IMR-90 (cell line): ENCODE results near the gene CILP. TPM values are rescaled to one million over a fixed set of nuclear protein-coding genes. Genes with fewer than 3 reads are reported as not detected.

Source experiments
- ATAC-seq: fragments of 200-7000 bp; cut with Tn5 transposase; 2 replicates; pipeline ENCODE4 v1.9.1; 2020; ENCODE audit warnings: low read depth, mild to moderate bottlenecking, moderate library complexity
- BruUV-seq: library from RNA; stranded (reverse); fragments of 400-500 nt; replicated peaks from 2 replicates; lab custom pipeline; 2021; lab: Mats Ljungman, UMichigan
- CTCF ChIA-PET: fragments of 300-600 bp; formaldehyde crosslinking; extraction: SDS; loops from one replicate; lab custom pipeline; 2021; ENCODE audit warnings: antibody characterized with exemption; lab: Yijun Ruan, JAX
- POLR2A ChIA-PET: fragments of 300-600 bp; sonication (Branson Sonifier 250); formaldehyde crosslinking; loops from one replicate; lab custom pipeline; 2022; ENCODE audit warnings: antibody characterized with exemption; ENCODE audit not compliant: unreplicated experiment; lab: Charles Lee
- DNase-seq: peaks from one replicate; pipeline ENCODE4 v3.0.0; 2013
- H2AFZ ChIP-seq: replicated peaks from 2 replicates; pipeline ENCODE3; 2013; ENCODE audit warnings: low read length, mild to moderate bottlenecking; ENCODE audit not compliant: poor library complexity
- H2AK5ac ChIP-seq: 2 replicates; pipeline ENCODE4 v1.6.1; 2013; ENCODE audit warnings: low read depth, low read length, inconsistent platforms
- H2AK9ac ChIP-seq: replicated peaks from 2 replicates; pipeline ENCODE3; 2013; ENCODE audit warnings: mild to moderate bottlenecking, low read depth, low read length, moderate library complexity; ENCODE audit not compliant: poor library complexity
- H2BK120ac ChIP-seq: 2 replicates; pipeline ENCODE4 v1.6.1; 2013; ENCODE audit warnings: low read depth, low read length, inconsistent platforms
- H2BK15ac ChIP-seq: 3 replicates; pipeline ENCODE4 v1.6.1; 2013; ENCODE audit warnings: low read depth, low read length, inconsistent platforms
- H2BK20ac ChIP-seq: 2 replicates; pipeline ENCODE4 v1.6.1; 2013; ENCODE audit warnings: low read depth, mild to moderate bottlenecking, inconsistent platforms, low read length, moderate library complexity
- H2BK5ac ChIP-seq: 2 replicates; pipeline ENCODE4 v1.6.1; 2013; ENCODE audit warnings: mild to moderate bottlenecking, low read depth, low read length, inconsistent platforms; ENCODE audit not compliant: poor library complexity, severe bottlenecking
- H3K14ac ChIP-seq: replicated peaks from 2 replicates; pipeline ENCODE4 v1.6.1; 2013; ENCODE audit warnings: low read depth, low read length, inconsistent platforms
- H3K18ac ChIP-seq: 2 replicates; pipeline ENCODE4 v1.6.1; 2013; ENCODE audit warnings: low read depth, low read length, control low read depth
- H3K23ac ChIP-seq: 2 replicates; pipeline ENCODE4 v1.6.1; 2013; ENCODE audit warnings: low read depth, low read length, inconsistent platforms
- H3K27ac ChIP-seq: 2 replicates; pipeline ENCODE4 v1.5.1; 2013; ENCODE audit warnings: mild to moderate bottlenecking, control low read depth, low read length; ENCODE audit not compliant: insufficient read depth
- H3K27me3 ChIP-seq: 2 replicates; pipeline ENCODE4 v1.6.1; 2013; ENCODE audit warnings: low read length; ENCODE audit not compliant: control insufficient read depth, insufficient read depth
- H3K36me3 ChIP-seq: 2 replicates; pipeline ENCODE4 v1.6.1; 2013; ENCODE audit warnings: low read length, mixed read lengths; ENCODE audit not compliant: control insufficient read depth, insufficient read depth
- H3K4ac ChIP-seq: 2 replicates; pipeline ENCODE4 v1.6.1; 2013; ENCODE audit warnings: low read depth, low read length, inconsistent platforms
- H3K4me1 ChIP-seq: 2 replicates; pipeline ENCODE4 v1.6.1; 2013; ENCODE audit warnings: low read length, mixed read lengths; ENCODE audit not compliant: control insufficient read depth, insufficient read depth
- H3K4me2 ChIP-seq: 2 replicates; pipeline ENCODE4 v1.6.1; 2013; ENCODE audit warnings: low read depth, mild to moderate bottlenecking, control low read depth, low read length, moderate library complexity
- H3K4me3 ChIP-seq: 2 replicates; pipeline ENCODE4 v1.5.1; 2013; ENCODE audit warnings: low read depth, mild to moderate bottlenecking, control low read depth, low read length, moderate library complexity; ENCODE audit not compliant: insufficient read depth
- H3K56ac ChIP-seq: 2 replicates; pipeline ENCODE4 v1.6.1; 2013; ENCODE audit warnings: low read length, inconsistent platforms; ENCODE audit not compliant: insufficient read depth; ENCODE audit errors: extremely low read depth
- H3K79me1 ChIP-seq, 2 experiments: 2 replicates each; pipeline ENCODE4 v1.6.1; 2013; ENCODE audit warnings: low read length in 2 of 2, inconsistent platforms in 1 of 2, low read depth in 1 of 2
- H3K9ac ChIP-seq: 2 replicates; pipeline ENCODE4 v1.6.1; 2013; ENCODE audit warnings: low read depth, low read length, control low read depth
- H3K9me1 ChIP-seq: 2 replicates; pipeline ENCODE4 v1.6.1; 2013; ENCODE audit warnings: low read length, inconsistent platforms; ENCODE audit not compliant: insufficient read depth
- H3K9me3 ChIP-seq: 2 replicates; pipeline ENCODE4 v1.6.1; 2013; ENCODE audit warnings: low read length; ENCODE audit not compliant: control insufficient read depth, insufficient read depth
- H4K20me1 ChIP-seq: 2 replicates; pipeline ENCODE4 v1.6.1; 2013; ENCODE audit warnings: low read length, inconsistent platforms; ENCODE audit not compliant: insufficient read depth
- H4K5ac ChIP-seq: 2 replicates; pipeline ENCODE4 v1.6.1; 2013; ENCODE audit warnings: mild to moderate bottlenecking, low read depth, low read length, control low read depth
- H4K8ac ChIP-seq, 2 experiments: 2 replicates each; pipeline ENCODE4 v1.6.1; 2013; ENCODE audit warnings: low read depth in 2 of 2, low read length in 2 of 2, control low read depth in 1 of 2, inconsistent platforms in 1 of 2
- H4K91ac ChIP-seq: 2 replicates; pipeline ENCODE4 v1.6.1; 2013; ENCODE audit warnings: low read depth, low read length, inconsistent platforms; ENCODE audit not compliant: insufficient read depth
- CHD1 ChIP-seq: IDR thresholded peaks from 2 replicates; pipeline ENCODE4 v1.6.1; 2012; ENCODE audit warnings: low read depth, low read length, improper control_type of control experiment
- MAFK ChIP-seq: IDR thresholded peaks from 2 replicates; pipeline ENCODE4 v1.6.1; 2012; ENCODE audit warnings: low read depth, low read length, improper control_type of control experiment
- MAZ ChIP-seq: IDR thresholded peaks from 2 replicates; pipeline ENCODE4 v1.6.1; 2012; ENCODE audit warnings: low read depth, mild to moderate bottlenecking, low read length, improper control_type of control experiment, moderate library complexity, borderline replicate concordance
- POLR2A ChIP-seq: IDR thresholded peaks from 2 replicates; pipeline ENCODE4 v1.6.1; 2012; ENCODE audit warnings: mild to moderate bottlenecking, low read depth, low read length
- SMC3 ChIP-seq: fragments of 150-350 bp; IDR thresholded peaks from 2 replicates; pipeline ENCODE4 v1.6.1; 2016; ENCODE audit warnings: low read depth, mild to moderate bottlenecking, antibody characterized with exemption, low read length, moderate library complexity
- WGBS, 2 experiments: methylation state at CpG; one replicate each; pipeline versions ENCODE4 v1.1.5 to v1.1.7; 2013; ENCODE audit warnings: missing lambda C conversion rate in 2 of 2; ENCODE audit not compliant: insufficient read length in 1 of 2; ENCODE audit errors: extremely low coverage in 2 of 2; 5-methylcytosine and 5-hydroxymethylcytosine counted together
- dilution Hi-C: fragments of 300-500 bp; cut with HindIII; formaldehyde crosslinking; loops from one replicate; pipeline ENCODE4 v1.14.3; 2018; ENCODE audit warnings: low sequenced_read_pairs; ENCODE audit not compliant: unreplicated experiment
- in situ Hi-C: fragments of 300-500 bp; cut with MboI; formaldehyde crosslinking; loops from 3 replicates; pipeline ENCODE4 v1.14.3; 2019; ENCODE audit warnings: low sequenced_read_pairs, inconsistent platforms, mixed read lengths
- intact Hi-C: fragments of 100-400 bp; cut with micrococcal nuclease; formaldehyde crosslinking; loops from 2 replicates; pipeline ENCODE4 v1.10.0; 2022
- polyA plus RNA-seq, 3 experiments: library from polyadenylated mRNA; depleted of rRNA; stranded (reverse); fragments of >200 nt; gene quantifications; 2 replicates each; pipeline ENCODE4 v1.2.3, GENCODE V29; 2012; ENCODE audit warnings: low replicate concordance in 1 of 3
- total RNA-seq: library from RNA; depleted of rRNA; stranded (reverse); fragments of >200 nt; gene quantifications from 2 replicates; pipeline ENCODE4 v1.2.3, GENCODE V29; 2012

The CILP gene
- total and polyA plus RNA-seq, 2 of the 4 experiments (the other 2 are of a cell fraction), result under 0.01 to 0.02 TPM

DNA sequence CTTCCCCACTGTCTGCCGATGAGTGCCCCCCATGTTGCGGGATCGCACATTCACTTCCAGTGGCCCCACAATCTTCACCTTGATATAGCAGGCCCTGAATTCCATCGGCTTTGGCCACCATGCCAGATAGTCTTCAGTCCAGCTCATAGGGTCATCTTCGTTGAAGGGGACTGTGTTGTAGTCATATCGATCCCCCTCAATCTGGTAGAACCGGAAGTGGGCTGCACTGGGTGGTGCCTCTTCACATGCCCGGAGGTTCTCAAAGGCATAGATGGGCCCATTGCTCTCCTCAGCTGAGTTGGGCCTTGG lies 14.0 kb downstream of the CILP start:
- in situ Hi-C loops (loop anchor here (5.0 to 10.0 kb wide), 2 partner anchors 80 to 188 kb away; no protein-coding TSS in a partner anchor), dilution Hi-C loops (no loop called here), intact Hi-C loops (no loop called here)
- no peak overlapping the region for H2BK5ac ChIP-seq
- no peak overlapping the region for H2AK9ac ChIP-seq
- ChIA-PET CTCF (interaction anchor here (0.7 kb wide), 1 partner anchor 84 kb away, joined by 7 read pairs; no protein-coding TSS in a partner anchor), POLR2A (no interaction called here)
- H3K36me3 ChIP-seq, result no peaks in the 10 kb centered on the region
- no peaks in the 10 kb centered on the region for H3K9me1 ChIP-seq
- no peak overlapping the region for H2AFZ ChIP-seq
- H4K20me1 ChIP-seq, result no peaks in the 10 kb centered on the region
- no peak overlapping the region for H3K4ac ChIP-seq
- no peak overlapping the region for H2BK15ac ChIP-seq
- no peak overlapping the region for H4K91ac ChIP-seq
- H3K79me1 ChIP-seq, result no peaks in the 10 kb centered on the region
- H3K23ac ChIP-seq, result no peak overlapping the region
- no peak overlapping the region for H4K8ac ChIP-seq
- TF ChIP-seq MAFK (no peak), CHD1 (no peak), SMC3 (no peak), MAZ (no peak), POLR2A (no peak)
- no peak overlapping the region for H2BK20ac ChIP-seq
- H4K5ac ChIP-seq, result no peak overlapping the region
- 92% methylated on average over 8 of the region's 8 CpGs; no CpG with 5 or more reads in 1 of the 2 experiments for WGBS, 2 experiments
- H3K4me2 ChIP-seq, result no peak overlapping the region
- H3K14ac ChIP-seq, result no peak overlapping the region
- no peak overlapping the region for H3K18ac ChIP-seq
- peaks cover 36% of the 10 kb centered on the region for H3K27me3 ChIP-seq
- H3K4me3 ChIP-seq, result no peak overlapping the region
- DNase-seq, result no peak
- H2AK5ac ChIP-seq, result no peak overlapping the region
- no peak overlapping the region for H3K9ac ChIP-seq
- no peaks in the 10 kb centered on the region for H3K4me1 ChIP-seq
- no peak for ATAC-seq
- H3K9me3 ChIP-seq, result no peaks in the 10 kb centered on the region
- no TSS peak for BruUV-seq
- no peak overlapping the region for H3K27ac ChIP-seq
- no peak overlapping the region for H2BK120ac ChIP-seq
- no peak overlapping the region for H3K56ac ChIP-seq
